Motor neuron (in vitro differentiated cells): ENCODE results near the gene FAM151A. TPM values are rescaled to one million over a fixed set of nuclear protein-coding genes. Genes with fewer than 3 reads are reported as not detected.
A peak's percentile ranks its signal among the peaks of the same experiment; 100 is the strongest.

Experiments used
- ATAC-seq, 8 experiments: fragments of 200-7000 bp; cut with Tn5 transposase; replicated peaks in 6 of 8; 2 replicates each; pipeline ENCODE4 v1.8.0; 2021; ENCODE audit warnings: mild to moderate bottlenecking in 8 of 8, moderate library complexity in 8 of 8
- H3K27ac ChIP-seq, 2 donors: fragments of 250-450 bp; sonication (Bioruptor Pico); 2 replicates each; pipeline ENCODE4 v1.9.0; 2021; ENCODE audit warnings: antibody characterized with exemption in 2 of 2, mild to moderate bottlenecking in 2 of 2, moderate library complexity in 1 of 2
- H3K4me1 ChIP-seq, 2 donors: fragments of 250-450 bp; sonication (Bioruptor Pico); replicated peaks in 1 of 2; 2 replicates each; pipeline ENCODE4 v1.6.1; 2021; ENCODE audit warnings: antibody characterized with exemption in 2 of 2, mild to moderate bottlenecking in 2 of 2, moderate library complexity in 1 of 2
- H3K4me3 ChIP-seq, 5 donors: fragments of 250-450 bp; sonication (Bioruptor Pico); 2 replicates each; pipeline ENCODE4 v1.9.0; 2021; ENCODE audit warnings: antibody characterized with exemption in 5 of 5, mild to moderate bottlenecking in 5 of 5, moderate library complexity in 4 of 5
- WGBS, 10 experiments: fragments of 450-650 bp; shearing (Covaris generic); methylation state at CpG; one replicate each; pipeline ENCODE4 v1.0.0; 2022; 5-methylcytosine and 5-hydroxymethylcytosine counted together
- in situ Hi-C, 9 experiments: fragments of 400-800 bp; cut with MboI; loops; one replicate each; pipeline ENCODE4 v1.15.0; 2021; ENCODE audit warnings: low sequenced_read_pairs in 9 of 9, low pct_unique_long_range_greater_than_20kb in 2 of 9; ENCODE audit not compliant: unreplicated experiment in 9 of 9
- total RNA-seq, 8 experiments: library from RNA; unstranded; fragments of 300-600 nt; gene quantifications; 2 replicates each; pipeline versions ENCODE4 v1.2.3 to v1.2.4, GENCODE V29; 2022

Gene FAM151A
- total RNA-seq, 8 experiments from 2014 or later: not detected

DNA sequence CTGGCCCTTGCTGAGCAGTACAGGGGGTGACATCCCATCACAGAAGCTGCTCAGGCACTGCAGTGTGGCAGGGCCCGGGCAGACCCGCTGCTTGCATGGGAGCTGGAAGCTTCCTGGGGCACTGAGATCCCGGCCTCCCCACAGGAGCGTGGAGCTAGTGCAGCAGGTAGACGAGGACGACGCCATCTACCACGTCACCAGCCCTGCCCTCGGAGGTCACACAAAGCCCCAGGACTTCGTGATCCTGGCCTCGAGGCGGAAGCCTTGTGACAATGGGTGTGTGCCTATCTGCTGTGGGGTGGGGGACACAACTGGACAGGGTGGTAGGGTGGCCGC is 16.4 kb downstream of the FAM151A start:
- Histone ChIP-seq H3K4me1 (peaks cover 13 to 17% of the 10 kb centered on the region in 2 donors), H3K4me3 (no peak overlapping the region), H3K27ac (no peak overlapping the region)
- 73 to 100% (median 89%) methylated on average over 1 to 10 of the region's 13 CpGs; no CpG with 5 or more reads in 3 of the 10 experiments for WGBS, 10 experiments
- in situ Hi-C loops: no loop called here
- ATAC-seq: no peak

DNA sequence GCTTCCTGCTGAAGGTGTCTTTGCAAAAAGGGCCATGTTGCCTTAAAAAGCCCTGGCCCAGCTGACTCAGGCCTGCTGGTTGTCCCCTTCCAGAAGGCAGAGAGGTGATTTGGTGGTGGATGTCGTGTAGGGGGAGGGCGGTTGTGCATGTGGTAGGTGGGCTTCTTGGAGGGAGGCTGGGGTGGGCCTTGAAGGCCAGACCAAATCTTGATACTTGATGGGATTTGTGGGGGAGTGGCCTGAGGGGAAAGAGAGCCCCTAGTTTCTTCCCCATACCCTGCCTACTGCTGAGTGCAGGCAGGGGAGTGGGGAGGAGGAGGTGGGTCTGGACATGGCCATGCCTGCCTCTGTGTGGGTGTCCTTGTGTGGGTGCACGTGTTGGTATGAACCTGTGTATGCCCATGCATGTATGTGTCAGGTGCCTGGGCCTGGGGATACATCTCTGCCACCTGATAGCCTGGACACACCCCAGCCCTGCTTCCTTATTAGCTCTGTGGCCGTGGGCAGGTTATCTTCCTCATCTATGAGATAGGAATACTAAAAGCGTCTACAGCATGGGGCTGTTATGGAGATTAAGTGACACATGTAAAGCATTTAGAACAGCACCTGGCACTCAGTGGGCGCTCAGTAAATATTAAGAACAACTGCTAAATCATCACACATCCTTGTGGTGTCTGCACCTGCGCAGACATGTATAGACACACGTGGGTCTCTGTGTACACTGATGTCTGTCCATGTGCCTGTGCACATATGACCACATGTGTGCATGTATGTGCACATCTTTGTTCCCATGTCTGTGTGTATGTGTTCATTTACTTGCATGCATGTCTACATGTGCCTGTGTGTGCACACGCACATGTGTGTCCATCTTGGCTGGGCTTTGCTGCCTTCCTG is 17.0 kb downstream of the FAM151A start:
- in situ Hi-C loops: no loop called here
- Histone ChIP-seq H3K4me1 (peaks cover 13 to 17% of the 10 kb centered on the region in 2 donors), H3K27ac (no peak overlapping the region), H3K4me3 (no peak overlapping the region)
- no peak for ATAC-seq
- 50 to 100% (median 93%) methylated on average over 1 to 9 of the region's 9 CpGs; no CpG with 5 or more reads in 2 of the 10 experiments for WGBS, 10 experiments

DNA sequence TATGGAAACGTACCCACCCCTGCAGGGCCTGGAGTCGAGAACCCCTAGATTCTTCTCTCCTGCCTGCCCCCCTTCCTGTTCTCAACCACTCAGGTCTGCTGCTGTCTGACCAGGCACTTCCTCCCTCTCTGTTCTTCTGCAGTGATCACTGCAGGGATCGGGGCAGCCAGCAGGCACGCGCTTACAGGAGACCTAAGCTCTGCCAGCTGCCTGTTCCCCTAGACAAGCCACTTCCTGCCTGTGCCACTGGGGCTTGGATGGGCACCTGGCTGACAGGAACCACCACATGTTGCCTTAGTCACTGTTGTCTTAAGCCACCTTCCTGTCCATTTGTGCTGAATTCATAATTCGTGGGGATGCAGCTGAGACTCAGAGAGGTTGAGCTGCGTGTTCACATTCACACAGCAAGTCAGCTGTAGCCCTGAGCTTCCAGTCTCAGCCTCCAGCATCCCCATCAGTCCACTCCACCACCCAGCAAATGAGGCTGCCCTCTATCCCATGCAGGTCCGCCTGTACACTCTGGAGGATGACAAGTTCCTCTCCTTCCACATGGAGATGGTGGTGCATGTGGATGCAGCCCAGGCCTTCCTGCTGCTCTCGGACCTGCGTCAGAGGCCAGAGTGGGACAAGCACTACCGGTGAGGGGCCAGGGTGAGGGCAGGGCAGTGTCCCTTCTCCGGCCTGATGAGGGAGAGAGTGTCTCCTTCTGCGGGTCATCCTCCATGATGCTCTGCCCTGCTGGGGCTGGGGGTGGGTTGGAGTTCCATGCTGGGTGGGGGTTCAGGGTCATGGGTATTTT is 18.6 kb downstream of the FAM151A start:
- in situ Hi-C loops: no loop called here
- 69 to 100% (median 83%) methylated on average over 2 to 12 of the region's 13 CpGs; no CpG with 5 or more reads in 3 of the 10 experiments for WGBS, 10 experiments
- H3K4me1 ChIP-seq: peaks cover 13% of the 10 kb centered on the region in 2 donors
- H3K27ac ChIP-seq: no peak overlapping the region
- H3K4me3 ChIP-seq: no peak overlapping the region
- ATAC-seq: no peak

DNA sequence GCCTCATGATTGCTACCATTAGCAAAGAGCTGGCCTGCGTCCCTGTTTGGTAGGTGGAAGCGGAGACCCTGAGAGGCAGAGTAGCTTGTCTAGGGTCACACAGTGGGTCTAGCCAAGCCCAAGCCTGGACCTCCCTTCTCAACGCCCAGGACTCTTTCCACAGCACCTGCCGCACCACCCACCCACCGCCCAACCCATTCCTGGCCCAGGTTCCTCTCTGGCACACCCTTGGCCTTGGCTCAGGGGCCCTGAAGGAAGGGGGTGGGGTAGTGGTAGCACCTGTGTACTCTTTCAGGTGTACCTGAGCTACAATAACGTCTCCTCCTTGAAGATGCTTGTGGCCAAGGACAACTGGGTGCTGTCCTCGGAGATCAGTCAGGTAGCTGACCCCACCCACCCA is 19.3 kb downstream of the FAM151A start:
- 60 to 100% (median 87%) methylated on average over 1 to 3 of the region's 7 CpGs; no CpG with 5 or more reads in 6 of the 10 experiments for WGBS, 10 experiments
- in situ Hi-C loops: no loop called here
- Histone ChIP-seq H3K4me3 (no peak overlapping the region), H3K4me1 (peaks cover 12 to 13% of the 10 kb centered on the region in 2 donors), H3K27ac (no peak overlapping the region)
- ATAC-seq: no peak

DNA sequence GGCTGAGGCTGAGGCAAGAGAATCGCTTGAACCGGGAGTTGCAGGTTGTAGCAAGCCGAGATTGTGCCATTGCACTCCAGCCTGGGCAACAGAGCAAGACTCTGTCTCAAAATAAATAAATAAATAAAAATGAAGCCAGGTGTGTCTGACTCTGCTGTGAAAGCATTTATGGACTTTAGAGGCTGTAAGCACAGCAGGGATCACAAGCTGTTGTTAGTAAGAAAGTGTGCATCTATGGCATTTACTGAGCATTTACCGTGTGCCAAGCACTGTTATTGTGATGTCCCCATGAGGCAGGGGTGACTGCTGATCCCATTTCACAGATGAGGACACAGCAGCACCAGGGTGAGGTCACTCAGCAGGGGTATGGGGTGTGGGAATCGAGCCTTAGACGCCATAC is 20.1 kb downstream of the FAM151A start:
- H3K27ac ChIP-seq: no peak overlapping the region
- H3K4me3 ChIP-seq: no peak overlapping the region
- no peak for ATAC-seq
- H3K4me1 ChIP-seq: peaks cover 5 to 7% of the 10 kb centered on the region in 2 donors
- WGBS, 10 experiments: 80 to 100% (median 90%) methylated on average over 1 to 6 of the region's 6 CpGs; no CpG with 5 or more reads in 3 of the 10 experiments
- in situ Hi-C loops: no loop called here

- 30 to 86% (median 77%) methylated on average over 1 to 10 of the region's 18 CpGs; no CpG with 5 or more reads in 5 of the 10 experiments for WGBS, 10 experiments
- in situ Hi-C loops: no loop called here
- no peak for ATAC-seq
- peaks cover 0 to under 1% of the 10 kb centered on the region in 2 donors for H3K4me1 ChIP-seq
- no peak overlapping the region for H3K4me3 ChIP-seq
- no peak overlapping the region for H3K27ac ChIP-seq
Observed at GRCh38 chr1:54602554-54602953, 20.8 kb downstream of the FAM151A start.

DNA sequence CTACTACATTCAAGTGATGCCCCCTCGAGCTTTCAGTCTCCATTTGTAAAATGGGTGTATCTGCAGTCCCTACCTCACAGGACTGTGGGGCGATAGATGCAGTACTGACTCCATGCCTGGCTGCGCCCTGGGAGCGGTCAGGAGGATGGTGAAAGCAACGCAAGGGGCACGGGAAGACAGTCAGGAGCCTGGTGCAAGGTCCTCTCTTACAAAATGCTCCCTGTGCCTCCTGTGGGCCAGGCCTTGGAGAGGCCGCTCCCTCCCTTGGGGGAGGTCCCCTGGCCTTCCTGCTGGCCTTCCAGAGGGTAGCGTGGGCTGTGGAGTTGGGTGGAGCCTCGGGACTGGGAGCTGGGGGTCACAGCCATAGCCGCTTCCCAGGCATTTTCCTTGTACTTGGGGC is 21.6 kb downstream of the FAM151A start:
- Histone ChIP-seq H3K4me1 (no peaks in the 10 kb centered on the region), H3K4me3 (no peak overlapping the region), H3K27ac (no peak overlapping the region)
- WGBS, 10 experiments: 50 to 84% (median 80%) methylated on average over 1 to 7 of the region's 10 CpGs; no CpG with 5 or more reads in 7 of the 10 experiments
- in situ Hi-C loops: no loop called here
- no peak for ATAC-seq

GRCh38 chr1:54600947-54601721 is 22.2 kb downstream of the FAM151A start:
- peak in 1 of 8 experiments; percentile 25 for ATAC-seq
- 81 to 100% (median 90%) methylated on average over 1 to 8 of the region's 21 CpGs; no CpG with 5 or more reads in 2 of the 10 experiments for WGBS, 10 experiments
- Histone ChIP-seq H3K27ac (no peak overlapping the region), H3K4me1 (no peaks in the 10 kb centered on the region), H3K4me3 (no peak overlapping the region)
- in situ Hi-C loops: no loop called here

DNA sequence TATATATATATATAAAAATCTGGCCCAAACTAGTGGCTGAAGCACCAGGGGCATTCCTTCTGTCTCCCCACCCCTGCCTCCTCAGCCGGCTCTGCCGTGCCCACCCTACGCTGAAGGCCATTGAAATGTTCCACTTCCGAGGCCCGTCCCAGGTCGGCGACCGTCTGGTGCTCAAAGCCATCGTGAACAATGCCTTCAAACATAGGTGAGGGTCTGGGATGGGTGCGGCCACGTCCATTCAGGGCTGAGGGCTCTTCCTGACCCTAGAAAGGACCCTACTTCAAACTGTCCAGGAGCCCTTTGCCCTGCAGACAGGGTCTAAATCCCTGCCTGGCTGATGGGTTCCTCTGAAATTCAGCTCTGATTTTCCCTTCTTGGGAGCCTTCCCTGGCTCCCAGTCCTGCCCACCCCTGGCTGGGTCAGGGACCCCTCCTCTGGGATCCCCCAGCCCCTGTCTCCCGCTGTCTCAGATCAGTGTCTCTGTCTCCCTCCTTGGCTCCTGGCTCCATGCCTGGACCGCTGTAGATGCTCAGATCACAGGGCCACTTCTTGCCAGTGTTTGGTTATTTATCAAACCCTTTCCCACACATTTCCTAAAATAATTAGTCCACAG is 24.0 kb downstream of the FAM151A start:
- 94 to 100% methylated on average over 6 to 9 of the region's 13 CpGs; no CpG with 5 or more reads in 8 of the 10 experiments for WGBS, 10 experiments
- Histone ChIP-seq H3K4me1 (no peaks in the 10 kb centered on the region), H3K4me3 (no peak overlapping the region), H3K27ac (no peak overlapping the region)
- in situ Hi-C loops: no loop called here
- ATAC-seq: no peak

DNA sequence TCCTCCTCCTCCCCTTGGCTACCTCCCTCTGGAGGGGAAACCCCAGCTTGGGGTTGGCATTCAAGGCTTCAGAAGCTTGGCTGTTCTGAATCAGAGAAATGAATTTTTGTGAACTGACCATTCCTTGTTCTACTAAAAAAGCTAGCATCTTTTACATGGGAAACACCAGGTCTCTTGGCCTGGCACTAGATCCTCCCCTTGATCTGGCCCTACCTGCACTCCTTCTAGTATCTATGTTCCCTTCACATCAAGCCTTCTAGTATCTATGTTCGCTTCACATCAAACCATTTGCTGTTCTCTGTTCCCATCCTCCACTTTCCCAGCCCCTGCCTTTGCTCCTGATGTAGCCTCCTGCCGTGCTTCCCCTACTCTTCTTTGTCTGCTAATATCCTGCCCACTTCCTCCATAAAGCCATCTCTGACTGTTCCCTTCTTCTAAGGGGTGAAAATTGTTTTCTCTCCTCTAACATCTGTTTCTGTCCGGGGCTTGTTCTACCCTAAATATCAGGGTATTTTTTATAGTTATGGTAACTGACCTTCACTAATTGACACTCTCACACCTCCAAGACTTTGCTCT is 25.8 kb downstream of the FAM151A start:
- ATAC-seq: no peak
- in situ Hi-C loops: no loop called here
- WGBS, 10 experiments: 37 to 100% (median 45%) methylated on average over 1 to 3 of the region's 3 CpGs
- Histone ChIP-seq H3K4me3 (no peak overlapping the region), H3K4me1 (no peaks in the 10 kb centered on the region), H3K27ac (no peak overlapping the region)

DNA sequence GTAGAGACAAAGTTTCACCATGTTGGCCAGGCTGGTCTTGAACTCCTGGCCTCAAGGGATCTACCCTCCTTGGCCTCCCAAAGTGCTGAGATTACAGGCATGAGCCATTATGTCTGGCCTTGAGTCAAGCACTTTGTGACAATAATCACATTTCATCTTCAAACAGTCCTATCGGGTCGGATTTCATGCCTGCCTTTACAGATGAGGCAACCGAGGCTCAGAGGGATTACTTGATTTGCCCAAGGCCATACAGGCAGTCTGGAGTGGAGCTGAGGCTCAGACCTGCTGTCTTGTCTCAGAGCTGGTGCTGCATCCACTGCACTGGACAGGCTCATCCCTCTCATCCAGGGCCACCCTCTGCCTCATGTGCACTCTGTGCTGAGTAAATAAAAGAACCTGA is 26.6 kb downstream of the FAM151A start:
- Histone ChIP-seq H3K4me3 (no peak overlapping the region), H3K27ac (no peak overlapping the region), H3K4me1 (no peaks in the 10 kb centered on the region)
- WGBS, 10 experiments: 49 to 93% (median 87%) methylated on average over 2 to 3 of the region's 3 CpGs; no CpG with 5 or more reads in 4 of the 10 experiments
- ATAC-seq: no peak
- in situ Hi-C loops: no loop called here

DNA sequence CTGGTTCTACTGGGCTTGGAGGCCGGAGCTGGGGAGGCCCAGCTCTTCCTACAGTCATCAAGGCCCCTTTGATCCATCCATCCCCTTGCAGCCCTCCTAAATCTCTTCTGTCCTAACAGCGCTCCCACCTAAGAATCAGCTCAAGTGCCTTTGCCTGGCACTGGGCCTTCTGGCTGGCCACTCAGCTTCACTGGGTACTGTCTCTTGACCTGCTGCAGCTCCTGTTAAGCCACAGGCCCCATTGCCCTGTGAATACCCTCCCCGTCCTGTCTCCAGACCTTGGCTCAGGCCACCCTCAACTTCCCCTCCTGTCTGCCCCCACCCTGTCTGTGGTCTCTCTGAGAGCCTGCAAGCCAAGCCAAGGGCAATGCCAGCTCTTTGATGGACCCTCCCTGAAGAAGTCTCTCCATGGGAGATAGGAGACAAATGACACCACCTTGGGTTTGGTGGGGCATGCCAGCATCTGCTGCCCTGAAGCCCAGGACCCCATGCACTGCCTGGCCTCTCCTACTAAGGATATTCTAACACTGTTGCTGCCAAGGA is 27.3 kb downstream of the FAM151A start:
- Histone ChIP-seq H3K4me3 (no peak overlapping the region), H3K27ac (no peak overlapping the region), H3K4me1 (no peaks in the 10 kb centered on the region)
- in situ Hi-C loops: no loop called here
- 60 to 100% (median 100%) methylated on average over 1 of the region's 3 CpGs; no CpG with 5 or more reads in 6 of the 10 experiments for WGBS, 10 experiments
- ATAC-seq: no peak
